Cardiac atrium fibroblast (primary cell): Measurements from ENCODE around the gene ZNF586. TPM values are rescaled to one million over a fixed set of nuclear protein-coding genes. Genes with fewer than 3 reads are reported as not detected.

Experiments used
- total RNA-seq: library from RNA; depleted of rRNA; stranded (reverse); fragments of >200 nt; gene quantifications from 2 replicates; pipeline ENCODE4 v1.2.3, GENCODE V29; 2015

Gene ZNF586
- 11.4 and 11.5 TPM in 2 replicates for total RNA-seq

DNA sequence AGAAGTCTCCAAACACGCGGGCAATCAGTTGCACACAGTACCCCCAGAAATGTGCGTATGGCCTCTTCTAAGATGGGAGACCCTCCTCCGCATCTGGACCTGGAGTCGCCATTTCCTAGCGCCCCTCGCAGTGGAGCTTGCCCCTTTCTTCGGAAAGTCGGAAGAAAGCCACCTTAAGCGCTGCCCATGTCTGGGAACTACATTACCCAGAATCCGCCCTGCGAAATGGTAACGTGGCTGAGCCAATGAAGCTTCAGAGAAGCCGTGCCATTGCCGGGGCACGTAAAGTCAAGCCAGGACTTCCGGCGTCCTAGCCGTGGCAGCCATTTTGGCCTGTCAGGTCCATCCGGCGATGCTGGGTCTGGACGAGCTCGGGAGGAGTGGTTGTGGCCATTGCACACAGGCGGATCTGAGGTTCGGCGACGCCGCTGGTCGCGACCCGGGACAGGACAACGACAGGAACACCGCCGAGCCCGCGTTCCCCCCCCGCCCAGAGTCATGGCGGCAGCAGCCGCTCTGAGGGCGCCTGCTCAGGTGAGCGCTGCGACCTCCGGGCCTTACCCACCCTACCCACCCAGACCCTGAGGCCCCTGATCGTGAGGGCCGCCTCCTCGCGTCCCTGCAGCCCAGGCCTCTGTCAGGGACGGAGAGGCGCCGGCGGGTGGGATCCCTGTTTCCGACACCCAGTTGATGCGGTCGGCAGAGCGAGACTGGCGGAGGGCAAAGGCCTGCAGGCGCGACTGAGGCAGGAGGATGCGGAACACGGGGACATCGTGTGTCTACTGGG, at the start of gene ZNF586:
TSS of gene ZNF586 (plus strand) at position 332 of the 787 bp plus-strand sequence. CDS start at position 499, 167 bp downstream.

DNA sequence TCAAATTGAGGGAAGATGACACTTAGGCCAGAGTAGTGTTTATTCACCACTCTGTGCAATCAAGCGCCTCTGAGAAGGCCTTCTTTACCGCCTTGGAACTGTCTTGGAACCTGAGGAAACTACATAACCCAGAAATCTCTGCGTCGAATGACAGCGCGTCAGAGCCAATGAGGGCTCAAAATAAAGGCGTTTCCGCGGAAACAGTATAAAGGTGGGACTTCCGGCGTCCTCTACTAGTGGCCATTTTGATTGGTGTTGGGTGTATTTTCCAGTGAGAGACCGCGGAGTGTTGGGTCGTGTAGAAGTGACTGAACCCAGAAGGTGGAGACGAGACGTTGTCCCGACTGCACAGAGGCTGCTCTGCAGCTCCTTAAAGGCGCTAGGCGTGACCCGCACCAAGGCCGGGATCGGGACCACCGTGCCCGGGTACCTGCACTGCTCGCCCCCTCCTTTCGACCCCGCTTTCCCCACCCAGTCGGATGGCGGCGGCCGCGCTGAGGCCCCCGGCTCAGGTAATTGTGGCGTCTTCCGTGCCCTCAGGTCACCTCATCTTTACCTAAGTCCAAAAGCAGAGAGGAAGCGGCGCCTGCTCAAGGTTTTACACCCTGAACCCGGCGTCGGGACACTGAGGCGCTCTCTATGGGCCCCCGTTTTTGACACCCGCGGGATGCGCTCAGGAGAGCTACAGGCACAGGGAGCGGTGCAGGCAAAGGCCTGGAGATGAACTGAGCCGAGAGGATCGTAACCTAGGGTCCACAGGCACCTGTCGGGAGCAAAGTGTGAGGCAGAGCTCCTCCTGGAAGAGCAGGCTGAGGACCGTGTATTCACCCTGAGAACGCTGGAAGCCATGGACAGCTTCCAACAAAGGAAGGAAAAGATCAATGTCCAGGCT, 22.6 kb upstream of the ZNF586 start, which contains the start of gene ZNF776:
TSS of gene ZNF776 (plus strand) at position 236 of the 892 bp plus-strand sequence. CDS start at position 480, 244 bp downstream.

GRCh38 chr19:57814505-57815246, 45.2 kb downstream of the ZNF586 start, which contains the start of gene ZNF552:
ZNF552 (minus strand) TSS chr19:57814913; CDS start chr19:57814743, 170 bp downstream.

GRCh38 chr19:57830071-57830602, 60.7 kb downstream of the ZNF586 start, which contains the start of gene ZNF587B:
ZNF587B (plus strand) TSS chr19:57830299; CDS start chr19:57830529, 230 bp downstream.

Other genes starting within 250 kb of the ZNF586 start
- 3.6 and 4.2 TPM in 2 replicates for gene ZNF549, start 242.3 kb upstream of the ZNF586 start, total RNA-seq
- 10.1 and 12.8 TPM in 2 replicates for gene ZNF550, start 209.8 kb upstream of the ZNF586 start, total RNA-seq
- 4.0 and 8.1 TPM in 2 replicates for gene ZNF416, start 190.8 kb upstream of the ZNF586 start, total RNA-seq
- gene ZIK1, start 185.5 kb upstream of the ZNF586 start, total RNA-seq: 6.3 and 7.9 TPM in 2 replicates
- 0.49 and 11.7 TPM in 2 replicates for gene ZNF530, start 169.8 kb upstream of the ZNF586 start, total RNA-seq
- gene ZNF134, start 155.4 kb upstream of the ZNF586 start, total RNA-seq: 12.8 and 23.3 TPM in 2 replicates
- 3.8 and 7.0 TPM in 2 replicates for gene ZNF211, start 136.5 kb upstream of the ZNF586 start, total RNA-seq
- not detected in 2 replicates for gene ZSCAN4, start 100.7 kb upstream of the ZNF586 start, total RNA-seq
- 5.2 and 6.8 TPM in 2 replicates for gene ZNF551, start 87.7 kb upstream of the ZNF586 start, total RNA-seq
- gene ZNF154, start 60.5 kb upstream of the ZNF586 start, total RNA-seq: 2.0 and 2.6 TPM in 2 replicates
- 7.8 and 7.9 TPM in 2 replicates for gene ZNF671, start 42.1 kb upstream of the ZNF586 start, total RNA-seq
- 5.8 TPM in 2 replicates for gene ZNF776, start 22.9 kb upstream of the ZNF586 start, total RNA-seq
- gene ZNF552, start 45.2 kb downstream of the ZNF586 start, total RNA-seq: 1.6 and 3.6 TPM in 2 replicates
- gene ZNF587B, start 60.6 kb downstream of the ZNF586 start, total RNA-seq: 11.5 and 15.5 TPM in 2 replicates
- gene ZNF587, start 80.2 kb downstream of the ZNF586 start, total RNA-seq: 8.9 and 16.8 TPM in 2 replicates
- 4.0 and 14.3 TPM in 2 replicates for gene ZNF814, start 119.4 kb downstream of the ZNF586 start, total RNA-seq
- gene ZNF417, start 146.9 kb downstream of the ZNF586 start, total RNA-seq: 6.0 and 6.1 TPM in 2 replicates
- gene ZNF418, start 165.7 kb downstream of the ZNF586 start, total RNA-seq: 1.3 and 1.6 TPM in 2 replicates
- gene ZNF256, start 178.0 kb downstream of the ZNF586 start, total RNA-seq: 1.5 and 6.3 TPM in 2 replicates
- gene C19orf18, start 204.9 kb downstream of the ZNF586 start, total RNA-seq: not detected in 2 replicates
- 4.9 and 25.6 TPM in 2 replicates for gene ZNF606, start 233.1 kb downstream of the ZNF586 start, total RNA-seq